Measurements from ENCODE around the gene CHAT.

The CHAT gene

GRCh38 chr10:49651917-49652316 is 38.1 kb downstream of the CHAT start:
- H3K4me3 ChIP-seq (replicated peaks; ENCODE audit: insufficient read depth, low read length), result no peak overlapping the region
- no peaks in the 10 kb centered on the region for H3K27me3 ChIP-seq (ENCODE audit: insufficient read depth, poor library complexity, severe bottlenecking)
- DNase-seq (ENCODE audit: low read depth in 1 of 2, low spot score in 1 of 2), result no peak
- H3K27ac ChIP-seq (replicated peaks), result no peak overlapping the region
- TF ChIP-seq CTCF (IDR thresholded peaks at IDR 0.05; ENCODE audit: insufficient read depth, low read length), result no peak
- no peak for TF ChIP-seq POLR2AphosphoS5 (IDR thresholded peaks at IDR 0.05; ENCODE audit: low read depth)
- TF ChIP-seq REST (IDR thresholded peaks at IDR 0.05; ENCODE audit: insufficient replicate concordance, low read depth), result no peak
- no peak for TF ChIP-seq SPI1 (IDR thresholded peaks at IDR 0.05; ENCODE audit: borderline replicate concordance, low read depth)
- TF ChIP-seq GABPA (IDR thresholded peaks at IDR 0.05; ENCODE audit: low read depth), result no peak

GRCh38 chr10:49652421-49653272 is 38.8 kb downstream of the CHAT start:
- DNase-seq (ENCODE audit: low read depth in 1 of 2, low spot score in 1 of 2), result no peak
- no peaks in the 10 kb centered on the region for H3K27me3 ChIP-seq (ENCODE audit: insufficient read depth, poor library complexity, severe bottlenecking)
- H3K4me3 ChIP-seq (replicated peaks; ENCODE audit: insufficient read depth, low read length), result no peak overlapping the region
- no peak overlapping the region for H3K27ac ChIP-seq (replicated peaks)
- TF ChIP-seq POLR2AphosphoS5 (IDR thresholded peaks at IDR 0.05; ENCODE audit: low read depth) (no peak), CTCF (IDR thresholded peaks at IDR 0.05; ENCODE audit: insufficient read depth, low read length) (no peak), GABPA (IDR thresholded peaks at IDR 0.05; ENCODE audit: low read depth) (no peak), REST (IDR thresholded peaks at IDR 0.05; ENCODE audit: insufficient replicate concordance, low read depth) (no peak), SPI1 (IDR thresholded peaks at IDR 0.05; ENCODE audit: borderline replicate concordance, low read depth) (no peak)

- TF ChIP-seq POLR2AphosphoS5 (IDR thresholded peaks at IDR 0.05; ENCODE audit: low read depth), result no peak
- TF ChIP-seq CTCF (IDR thresholded peaks at IDR 0.05; ENCODE audit: insufficient read depth, low read length), result no peak
- no peak for TF ChIP-seq REST (IDR thresholded peaks at IDR 0.05; ENCODE audit: insufficient replicate concordance, low read depth)
- no peak for TF ChIP-seq GABPA (IDR thresholded peaks at IDR 0.05; ENCODE audit: low read depth)
- no peak for TF ChIP-seq SPI1 (IDR thresholded peaks at IDR 0.05; ENCODE audit: borderline replicate concordance, low read depth)
- no peak overlapping the region for H3K4me3 ChIP-seq (replicated peaks; ENCODE audit: insufficient read depth, low read length)
- DNase-seq (ENCODE audit: low read depth in 1 of 2, low spot score in 1 of 2), result no peak
- H3K27ac ChIP-seq (replicated peaks), result no peak overlapping the region
- H3K27me3 ChIP-seq (ENCODE audit: insufficient read depth, poor library complexity, severe bottlenecking), result no peaks in the 10 kb centered on the region
Observed at GRCh38 chr10:49653273-49653929, 39.6 kb downstream of the CHAT start.

Data from HL-60 (cell line).